ENCODE results near the gene PTPRC.

Gene PTPRC

GRCh38 chr1:198662821-198663220 lies 24.0 kb downstream of the PTPRC start:
- no peak for DNase-seq (ENCODE audit: insufficient read length, low spot score)
- TF ChIP-seq POLR2A (IDR thresholded peaks at IDR 0.05; ENCODE audit: low read depth, low read length) = no peak
- peak; percentile 30 for FAIRE-seq

GRCh38 chr1:198664068-198664788 lies 25.4 kb downstream of the PTPRC start:
- no peak for FAIRE-seq
- TF ChIP-seq POLR2A (IDR thresholded peaks at IDR 0.05; ENCODE audit: low read depth, low read length) = no peak
- DNase-seq (ENCODE audit: insufficient read length, low spot score) = no peak

GRCh38 chr1:198667186-198667585 lies 28.3 kb downstream of the PTPRC start:
- FAIRE-seq (no peak), DNase-seq (ENCODE audit: insufficient read length, low spot score) (no peak)
- TF ChIP-seq POLR2A (IDR thresholded peaks at IDR 0.05; ENCODE audit: low read depth, low read length) = no peak

GRCh38 chr1:198667807-198668206 lies 29.0 kb downstream of the PTPRC start:
- no peak for DNase-seq (ENCODE audit: insufficient read length, low spot score)
- no peak for TF ChIP-seq POLR2A (IDR thresholded peaks at IDR 0.05; ENCODE audit: low read depth, low read length)
- FAIRE-seq = no peak

- TF ChIP-seq POLR2A (IDR thresholded peaks at IDR 0.05; ENCODE audit: low read depth, low read length) = no peak
- DNase-seq (ENCODE audit: insufficient read length, low spot score) (peak; percentile 22), FAIRE-seq (peak; percentile 98)
Observed at GRCh38 chr1:198669023-198669698, 30.3 kb downstream of the PTPRC start.

- DNase-seq (ENCODE audit: insufficient read length, low spot score) (no peak), FAIRE-seq (no peak)
- TF ChIP-seq POLR2A (IDR thresholded peaks at IDR 0.05; ENCODE audit: low read depth, low read length) = no peak
Observed at GRCh38 chr1:198669771-198670170, 30.9 kb downstream of the PTPRC start.

- DNase-seq (ENCODE audit: insufficient read length, low spot score) = no peak
- FAIRE-seq = no peak
- TF ChIP-seq POLR2A (IDR thresholded peaks at IDR 0.05; ENCODE audit: low read depth, low read length) = no peak
Observed at GRCh38 chr1:198671136-198671535, 32.3 kb downstream of the PTPRC start.

GRCh38 chr1:198672124-198672523 lies 33.3 kb downstream of the PTPRC start:
- DNase-seq (ENCODE audit: insufficient read length, low spot score) (no peak), FAIRE-seq (peak; percentile 93)
- no peak for TF ChIP-seq POLR2A (IDR thresholded peaks at IDR 0.05; ENCODE audit: low read depth, low read length)

- peak; percentile 66 for FAIRE-seq
Observed at GRCh38 chr1:198674009-198674408, 35.2 kb downstream of the PTPRC start.

GRCh38 chr1:198676253-198676652 lies 37.4 kb downstream of the PTPRC start:
- DNase-seq (ENCODE audit: insufficient read length, low spot score) (no peak), FAIRE-seq (no peak)

More at GRCh38 chr1:198674009-198674408, 35.2 kb downstream of the PTPRC start:
- no peak for DNase-seq (ENCODE audit: insufficient read length, low spot score)
- no peak for TF ChIP-seq POLR2A (IDR thresholded peaks at IDR 0.05; ENCODE audit: low read depth, low read length)

GRCh38 chr1:198677027-198677426 lies 38.2 kb downstream of the PTPRC start:
- FAIRE-seq (no peak), DNase-seq (ENCODE audit: insufficient read length, low spot score) (no peak)
- TF ChIP-seq POLR2A (IDR thresholded peaks at IDR 0.05; ENCODE audit: low read depth, low read length) = no peak

More at GRCh38 chr1:198676253-198676652, 37.4 kb downstream of the PTPRC start:
- TF ChIP-seq POLR2A (IDR thresholded peaks at IDR 0.05; ENCODE audit: low read depth, low read length) = no peak

GRCh38 chr1:198677871-198678270 lies 39.0 kb downstream of the PTPRC start:
- no peak for TF ChIP-seq POLR2A (IDR thresholded peaks at IDR 0.05; ENCODE audit: low read depth, low read length)
- FAIRE-seq = no peak
- no peak for DNase-seq (ENCODE audit: insufficient read length, low spot score)

- no peak for FAIRE-seq
- DNase-seq (ENCODE audit: insufficient read length, low spot score) = no peak
- TF ChIP-seq POLR2A (IDR thresholded peaks at IDR 0.05; ENCODE audit: low read depth, low read length) = no peak
Observed at GRCh38 chr1:198678301-198678836, 39.5 kb downstream of the PTPRC start.

- TF ChIP-seq POLR2A (IDR thresholded peaks at IDR 0.05; ENCODE audit: low read depth, low read length) = no peak
- DNase-seq (ENCODE audit: insufficient read length, low spot score) (no peak), FAIRE-seq (no peak)
Observed at GRCh38 chr1:198678901-198679329, 40.1 kb downstream of the PTPRC start.

Data from H54 (cell line).